ENCODE results near the gene WDR12. TPM values are rescaled to one million over a fixed set of nuclear protein-coding genes. Genes with fewer than 3 reads are reported as not detected.
A peak's percentile ranks its signal among the peaks of the same experiment; 100 is the strongest.
"Not testable (repeated sequence)": the region's sequence is repeated elsewhere in the genome, so short reads cannot be mapped to it uniquely, and the experiment has no call there.

The WDR12 gene
- polyA plus RNA-seq (2013, experiment 1 of 2), result 86.7 TPM
- polyA plus RNA-seq (2013, experiment 2 of 2), result 110 TPM

DNA sequence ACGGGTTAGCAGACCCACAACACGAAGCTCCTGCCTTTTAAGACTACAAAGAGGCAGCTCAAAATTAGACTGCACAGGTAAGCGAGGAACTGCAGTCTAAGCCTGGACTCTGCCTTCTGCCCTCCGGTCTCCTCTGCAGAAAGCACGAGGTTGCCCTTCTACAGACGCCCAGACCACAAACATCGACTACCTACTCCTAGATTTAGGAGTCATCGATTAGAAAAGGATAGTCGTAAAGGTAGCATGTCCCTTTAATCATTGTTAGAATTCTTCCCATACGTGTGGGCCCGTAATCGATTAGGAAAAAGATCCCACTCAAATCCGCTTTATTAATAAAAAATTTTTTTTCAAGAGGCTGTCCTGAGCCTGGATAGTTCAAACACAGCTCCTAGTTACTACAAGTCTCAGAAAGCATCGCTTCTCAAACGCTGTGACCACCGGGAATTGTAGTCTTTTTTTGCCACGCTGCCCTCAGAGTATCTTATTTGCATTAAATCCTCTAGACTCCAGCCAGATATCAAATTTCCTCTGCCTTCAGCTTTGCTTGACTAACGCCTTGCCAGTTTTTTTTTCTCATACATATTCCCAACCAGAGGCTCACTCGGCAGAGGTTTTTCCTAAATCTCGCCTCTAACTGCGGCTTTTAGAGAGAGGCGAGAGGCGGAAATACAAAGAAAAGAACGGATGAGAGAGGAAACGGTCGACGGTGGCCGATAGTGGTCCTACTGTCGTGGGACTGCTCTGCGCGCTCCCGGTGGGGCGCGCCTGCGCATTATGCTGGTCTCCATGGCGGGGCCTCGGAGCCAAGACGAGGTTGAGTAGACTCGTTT, at the start of gene WDR12, which contains the start of gene CARF:
TSS of gene WDR12 (minus strand) at position 162 of the 830 bp plus-strand sequence. CDS start 197 bp downstream, outside the sequence.
TSS of gene CARF (plus strand) at position 764 of the 830 bp plus-strand sequence. CDS start 29,628 bp downstream, outside the sequence.
- Histone ChIP-seq H3K9ac (ENCODE audit: low read depth, low read length) (peak within 1 kb of the TSS; percentile 97), H3K27me3 (ENCODE audit: insufficient read depth, low read length) (no peaks in the 10 kb centered on the region), H3K9me3 (ENCODE audit: insufficient read depth, low read depth, low read length) (no peaks in the 10 kb centered on the region), H3K4me1 (ENCODE audit: insufficient read depth, low read length) (no peaks in the 10 kb centered on the region), H3K27ac (ENCODE audit: low read depth, low read length) (peak within 1 kb of the TSS; percentile 87), H3K4me3 (ENCODE audit: low read length) (peak within 1 kb of the TSS; percentile 99), H3K36me3 (ENCODE audit: insufficient read depth, low read length) (peaks cover 17% of the 10 kb centered on the region)
- WGBS, result under 1% methylated on average over 37 of the region's 39 CpGs

- no peaks in the 10 kb centered on the region for H3K36me3 ChIP-seq (ENCODE audit: insufficient read depth, low read length)
- H3K4me1 ChIP-seq (ENCODE audit: insufficient read depth, low read length), result no peaks in the 10 kb centered on the region
- 89% methylated on average over 5 of the region's 6 CpGs for WGBS
- H3K27ac ChIP-seq (ENCODE audit: low read depth, low read length), result no peak overlapping the region
- H3K9ac ChIP-seq (ENCODE audit: low read depth, low read length), result no peak overlapping the region
- no peaks in the 10 kb centered on the region for H3K9me3 ChIP-seq (ENCODE audit: insufficient read depth, low read depth, low read length)
- H3K27me3 ChIP-seq (ENCODE audit: insufficient read depth, low read length), result no peaks in the 10 kb centered on the region
- H3K4me3 ChIP-seq (ENCODE audit: low read length), result no peak overlapping the region
Observed at GRCh38 chr2:202960524-202960923, 49.1 kb upstream of the WDR12 start.

DNA sequence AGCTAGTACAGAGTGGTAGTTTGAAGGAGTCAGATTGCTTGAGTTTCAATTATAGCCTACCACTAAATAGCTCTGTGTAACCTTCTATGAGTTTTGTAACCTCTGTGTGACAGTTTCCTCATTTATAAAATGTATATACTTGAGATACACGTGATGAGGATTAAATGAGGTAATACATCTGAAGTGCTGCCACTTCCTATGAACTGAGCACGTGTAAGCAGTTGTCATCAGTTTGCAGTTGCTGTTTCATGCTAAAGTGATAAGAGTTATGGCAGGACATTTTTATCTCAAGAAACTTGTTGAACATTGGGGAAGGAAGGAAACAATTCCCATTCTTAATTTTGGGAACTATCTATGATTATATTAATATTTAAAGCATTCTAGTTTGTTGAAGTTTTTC, 39.1 kb upstream of the WDR12 start:
- no peak overlapping the region for H3K4me3 ChIP-seq (ENCODE audit: low read length)
- WGBS, result 88% methylated on average over 2 of the region's 2 CpGs
- no peaks in the 10 kb centered on the region; the same call in 1 of the 2 replicates for H3K36me3 ChIP-seq (ENCODE audit: insufficient read depth, low read length)
- H3K4me1 ChIP-seq (ENCODE audit: insufficient read depth, low read length), result no peaks in the 10 kb centered on the region
- H3K9ac ChIP-seq (ENCODE audit: low read depth, low read length), result no peak overlapping the region
- H3K9me3 ChIP-seq (ENCODE audit: insufficient read depth, low read depth, low read length), result peaks cover 12% of the 10 kb centered on the region; the same call in 1 of the 2 replicates
- H3K27me3 ChIP-seq (ENCODE audit: insufficient read depth, low read length), result no peaks in the 10 kb centered on the region
- no peak overlapping the region for H3K27ac ChIP-seq (ENCODE audit: low read depth, low read length)

DNA sequence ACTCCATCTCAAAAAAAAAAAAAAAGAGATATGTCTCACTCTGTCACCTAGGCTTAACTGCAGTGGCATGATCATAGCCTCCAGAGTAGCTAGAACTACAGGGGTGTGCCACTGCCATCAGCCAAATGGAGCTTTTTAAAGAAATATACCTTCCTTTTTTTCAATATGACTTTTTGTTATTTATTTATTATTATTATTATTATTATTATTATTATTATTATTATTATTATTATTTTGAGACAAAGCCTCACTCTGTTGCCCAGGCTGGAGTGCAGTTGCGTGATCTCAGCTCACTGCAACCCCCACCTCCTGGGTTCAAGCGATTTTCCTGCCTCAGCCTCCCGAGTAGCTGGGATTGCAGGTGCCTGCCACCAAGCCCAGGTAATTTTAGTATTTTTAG, 37.9 kb upstream of the WDR12 start:
- not testable (repeated sequence) for H3K27me3 ChIP-seq (ENCODE audit: insufficient read depth, low read length); H3K4me1 ChIP-seq (ENCODE audit: insufficient read depth, low read length); H3K4me3 ChIP-seq (ENCODE audit: low read length); H3K36me3 ChIP-seq (ENCODE audit: insufficient read depth, low read length); H3K27ac ChIP-seq (ENCODE audit: low read depth, low read length); H3K9ac ChIP-seq (ENCODE audit: low read depth, low read length)
- peaks cover 12% of the 10 kb centered on the region; the same call in 1 of the 2 replicates for H3K9me3 ChIP-seq (ENCODE audit: insufficient read depth, low read depth, low read length)
- 100% methylated on average over 3 of the region's 3 CpGs for WGBS

DNA sequence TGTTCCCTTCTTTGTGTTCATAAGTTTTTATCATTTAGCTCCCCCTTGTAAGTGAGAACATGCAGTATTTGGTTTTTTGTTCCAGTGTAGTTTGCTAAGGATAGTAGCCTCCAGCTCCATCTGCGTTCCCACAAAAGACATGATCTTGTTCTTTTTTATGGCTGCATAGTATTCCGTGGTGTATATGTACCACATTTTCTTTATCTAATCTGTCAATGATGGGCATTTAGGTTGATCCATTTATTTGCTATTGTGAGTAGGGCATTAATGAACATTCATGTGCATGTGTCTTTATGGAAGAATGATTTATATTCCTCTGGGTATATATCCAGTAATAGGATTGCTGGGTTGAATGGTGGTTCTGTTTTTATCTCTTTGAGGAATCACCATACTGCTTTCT, 34.0 kb upstream of the WDR12 start:
- Histone ChIP-seq H3K4me1 (ENCODE audit: insufficient read depth, low read length) (0 out of 2 replicates have a peak, but pooled peaks cover 4% of the 10 kb centered on the region), H3K36me3 (ENCODE audit: insufficient read depth, low read length) (no peaks in the 10 kb centered on the region; the same call in 1 of the 2 replicates), H3K27me3 (ENCODE audit: insufficient read depth, low read length) (no peaks in the 10 kb centered on the region), H3K27ac (ENCODE audit: low read depth, low read length) (no peak overlapping the region), H3K9me3 (ENCODE audit: insufficient read depth, low read depth, low read length) (peaks cover 12% of the 10 kb centered on the region; the same call in 1 of the 2 replicates), H3K9ac (ENCODE audit: low read depth, low read length) (no peak overlapping the region), H3K4me3 (ENCODE audit: low read length) (no peak overlapping the region)
- WGBS, result 92% methylated on average over 1 of the region's 2 CpGs

DNA sequence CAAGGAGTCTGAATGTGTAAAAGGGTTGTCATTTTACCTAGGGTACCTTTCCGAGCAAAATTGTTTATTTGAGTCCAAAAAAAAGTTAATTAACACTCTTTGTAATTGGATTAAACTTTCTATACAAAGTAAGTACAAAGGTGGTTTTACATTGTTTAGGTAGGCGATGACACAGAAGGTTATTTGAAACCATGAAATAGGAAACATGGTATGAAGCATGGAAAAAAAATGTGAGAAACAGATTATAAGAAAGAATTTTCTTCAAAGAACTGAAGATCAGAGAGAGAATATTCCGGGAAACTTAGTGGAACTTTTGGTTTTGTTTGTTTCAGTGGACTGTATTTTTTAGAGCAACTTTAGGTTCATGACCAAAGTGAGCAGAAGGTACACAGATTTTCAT, 33.3 kb upstream of the WDR12 start:
- H3K9me3 ChIP-seq (ENCODE audit: insufficient read depth, low read depth, low read length), result peaks cover 12% of the 10 kb centered on the region; the same call in 1 of the 2 replicates
- no peak overlapping the region for H3K9ac ChIP-seq (ENCODE audit: low read depth, low read length)
- H3K4me1 ChIP-seq (ENCODE audit: insufficient read depth, low read length), result 0 out of 2 replicates have a peak, but pooled peaks cover 4% of the 10 kb centered on the region
- no peaks in the 10 kb centered on the region for H3K27me3 ChIP-seq (ENCODE audit: insufficient read depth, low read length)
- no peak overlapping the region for H3K4me3 ChIP-seq (ENCODE audit: low read length)
- no peaks in the 10 kb centered on the region; the same call in 1 of the 2 replicates for H3K36me3 ChIP-seq (ENCODE audit: insufficient read depth, low read length)
- H3K27ac ChIP-seq (ENCODE audit: low read depth, low read length), result no peak overlapping the region
- 92% methylated on average over 2 of the region's 3 CpGs for WGBS

GRCh38 chr2:202944408-202944807, 32.9 kb upstream of the WDR12 start:
- Histone ChIP-seq H3K36me3 (ENCODE audit: insufficient read depth, low read length) (no peaks in the 10 kb centered on the region; the same call in 1 of the 2 replicates), H3K4me3 (ENCODE audit: low read length) (no peak overlapping the region), H3K27me3 (ENCODE audit: insufficient read depth, low read length) (no peaks in the 10 kb centered on the region), H3K9me3 (ENCODE audit: insufficient read depth, low read depth, low read length) (peaks cover 12% of the 10 kb centered on the region; the same call in 1 of the 2 replicates), H3K9ac (ENCODE audit: low read depth, low read length) (no peak overlapping the region), H3K4me1 (ENCODE audit: insufficient read depth, low read length) (0 out of 2 replicates have a peak, but pooled peaks cover 4% of the 10 kb centered on the region), H3K27ac (ENCODE audit: low read depth, low read length) (no peak overlapping the region)
- WGBS, result 100% methylated on average over 1 of the region's 1 CpG

DNA sequence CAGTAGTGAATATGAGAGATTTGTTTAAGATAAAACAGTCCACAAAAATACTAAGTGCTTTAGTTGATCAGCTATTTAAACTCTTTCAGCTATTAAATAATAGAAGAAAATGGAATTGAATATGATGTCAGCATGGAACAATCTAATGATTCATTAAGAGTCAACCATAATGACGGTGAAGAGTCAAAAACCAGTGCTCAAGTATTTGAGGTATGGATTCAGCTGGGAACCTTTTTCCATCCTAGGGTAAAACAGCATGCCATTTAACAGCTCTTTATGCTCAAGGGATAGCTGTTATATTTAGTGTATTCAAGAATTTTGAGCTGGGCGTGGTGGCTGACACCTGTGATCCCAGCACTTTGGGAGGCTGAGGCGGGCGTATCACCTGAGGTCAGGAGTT, 30.3 kb upstream of the WDR12 start:
- no peak overlapping the region for H3K4me3 ChIP-seq (ENCODE audit: low read length)
- 0 out of 2 replicates have a peak, but pooled peaks cover 4% of the 10 kb centered on the region for H3K4me1 ChIP-seq (ENCODE audit: insufficient read depth, low read length)
- no peaks in the 10 kb centered on the region for H3K36me3 ChIP-seq (ENCODE audit: insufficient read depth, low read length)
- H3K9ac ChIP-seq (ENCODE audit: low read depth, low read length), result no peak overlapping the region
- no peak overlapping the region for H3K27ac ChIP-seq (ENCODE audit: low read depth, low read length)
- H3K9me3 ChIP-seq (ENCODE audit: insufficient read depth, low read depth, low read length), result no peaks in the 10 kb centered on the region
- H3K27me3 ChIP-seq (ENCODE audit: insufficient read depth, low read length), result no peaks in the 10 kb centered on the region
- WGBS, result over 99% methylated on average over 4 of the region's 4 CpGs

- no peaks in the 10 kb centered on the region for H3K36me3 ChIP-seq (ENCODE audit: insufficient read depth, low read length)
- H3K27me3 ChIP-seq (ENCODE audit: insufficient read depth, low read length), result no peaks in the 10 kb centered on the region
- H3K4me1 ChIP-seq (ENCODE audit: insufficient read depth, low read length), result 0 out of 2 replicates have a peak, but pooled peaks cover 4% of the 10 kb centered on the region
- no peaks in the 10 kb centered on the region for H3K9me3 ChIP-seq (ENCODE audit: insufficient read depth, low read depth, low read length)
- H3K9ac ChIP-seq (ENCODE audit: low read depth, low read length), result no peak overlapping the region
- no peak overlapping the region for H3K27ac ChIP-seq (ENCODE audit: low read depth, low read length)
- no peak overlapping the region for H3K4me3 ChIP-seq (ENCODE audit: low read length)
- WGBS, result 100% methylated on average over 3 of the region's 3 CpGs
Observed at GRCh38 chr2:202938960-202939359, 27.5 kb upstream of the WDR12 start.

DNA sequence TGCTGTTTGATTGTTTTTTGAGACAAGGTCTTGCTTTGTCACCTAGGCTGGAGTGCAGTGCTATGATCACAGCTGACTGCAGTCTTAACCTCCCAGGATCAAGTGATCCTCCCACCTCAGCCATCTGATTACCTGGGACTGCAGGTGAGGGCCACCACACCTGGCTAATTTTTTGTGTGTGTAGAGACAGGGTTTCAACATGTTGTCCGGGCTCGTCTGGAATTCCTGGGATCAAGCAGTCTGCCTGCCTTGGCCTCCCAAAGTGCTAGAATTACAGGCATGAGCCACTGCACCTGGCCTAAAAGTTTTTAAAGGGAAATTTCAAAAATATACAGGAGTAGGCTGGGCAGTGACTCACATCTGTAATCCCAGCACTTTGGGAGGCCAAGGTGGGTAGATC, 23.0 kb upstream of the WDR12 start:
- Histone ChIP-seq H3K27me3 (ENCODE audit: insufficient read depth, low read length) (no peaks in the 10 kb centered on the region), H3K9me3 (ENCODE audit: insufficient read depth, low read depth, low read length) (no peaks in the 10 kb centered on the region), H3K36me3 (ENCODE audit: insufficient read depth, low read length) (no peaks in the 10 kb centered on the region), H3K4me1 (ENCODE audit: insufficient read depth, low read length) (no peaks in the 10 kb centered on the region), H3K9ac (ENCODE audit: low read depth, low read length) (no peak overlapping the region), H3K27ac (ENCODE audit: low read depth, low read length) (no peak overlapping the region), H3K4me3 (ENCODE audit: low read length) (no peak overlapping the region)
- WGBS, result 94% methylated on average over 2 of the region's 2 CpGs

- 88% methylated on average over 2 of the region's 2 CpGs for WGBS
- no peaks in the 10 kb centered on the region for H3K27me3 ChIP-seq (ENCODE audit: insufficient read depth, low read length)
Observed at GRCh38 chr2:202933958-202934357, 22.5 kb upstream of the WDR12 start.

More at GRCh38 chr2:202933958-202934357, 22.5 kb upstream of the WDR12 start:
- Histone ChIP-seq H3K36me3 (ENCODE audit: insufficient read depth, low read length) (no peaks in the 10 kb centered on the region), H3K9me3 (ENCODE audit: insufficient read depth, low read depth, low read length) (no peaks in the 10 kb centered on the region), H3K27ac (ENCODE audit: low read depth, low read length) (no peak overlapping the region), H3K9ac (ENCODE audit: low read depth, low read length) (no peak overlapping the region), H3K4me1 (ENCODE audit: insufficient read depth, low read length) (no peaks in the 10 kb centered on the region), H3K4me3 (ENCODE audit: low read length) (no peak overlapping the region)

Measured in HUES64 (cell line).